Measurements from ENCODE around the gene MVP.

DNA sequence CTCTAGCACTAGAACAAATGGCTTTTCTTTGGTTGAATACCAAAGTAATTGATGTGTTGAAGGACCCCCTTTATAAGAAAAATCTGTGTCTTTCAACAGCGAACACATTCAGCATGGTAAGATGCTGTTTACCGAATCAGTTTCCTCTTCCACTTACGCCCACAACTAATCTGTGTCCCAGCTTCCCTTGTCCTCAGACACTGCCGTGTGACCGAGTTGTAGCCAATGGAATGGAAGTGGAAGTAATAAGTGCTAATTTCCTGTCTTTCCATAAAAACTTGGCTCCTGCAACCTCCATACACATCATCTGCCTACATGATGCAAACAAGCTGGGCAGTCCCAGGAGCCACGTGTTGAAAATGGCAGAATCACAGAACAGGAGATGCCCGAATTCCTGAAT lies 32.4 kb downstream of the MVP start:
- no peak for TF ChIP-seq CTCF (IDR thresholded peaks at IDR 0.05 in 8 of 11, conservative IDR thresholded peaks at IDR 0.05 in 3 of 11)
- peak in 1 of 3 donors; percentile 28 for TF ChIP-seq POLR2A (IDR thresholded peaks at IDR 0.05)
- peak in 1 of 3 donors; percentile 83 for TF ChIP-seq POLR2AphosphoS5 (IDR thresholded peaks at IDR 0.05)

All from spleen (tissue), 7 donors.